Measurements from ENCODE around the gene RREB1.
"Not testable (repeated sequence)": the region's sequence is repeated elsewhere in the genome, so short reads cannot be mapped to it uniquely, and the experiment has no call there.

Gene RREB1

GRCh38 chr6:7145585-7145884 is 37.8 kb downstream of the RREB1 start:
- no peak for DNase-seq (ENCODE audit: low spot score)

GRCh38 chr6:7145885-7146828 is 38.4 kb downstream of the RREB1 start:
- DNase-seq (ENCODE audit: low spot score) = peak; percentile 47

GRCh38 chr6:7147051-7147671 is 39.4 kb downstream of the RREB1 start:
- DNase-seq (ENCODE audit: low spot score) = no peak

- no peak for DNase-seq (ENCODE audit: low spot score)
These were observed 40.5 kb downstream of the RREB1 start for GRCh38 chr6:7148100-7148822.

GRCh38 chr6:7150381-7151064 is 42.8 kb downstream of the RREB1 start:
- DNase-seq (ENCODE audit: low spot score) = no peak

- DNase-seq (ENCODE audit: low spot score) = no peak
These were observed 43.6 kb downstream of the RREB1 start for GRCh38 chr6:7151381-7151780.

- DNase-seq (ENCODE audit: low spot score) = no peak
These were observed 44.7 kb downstream of the RREB1 start for GRCh38 chr6:7152462-7152861.

GRCh38 chr6:7153789-7154188 is 46.0 kb downstream of the RREB1 start:
- no peak for DNase-seq (ENCODE audit: low spot score)

- DNase-seq (ENCODE audit: low spot score) = no peak
These were observed 46.8 kb downstream of the RREB1 start for GRCh38 chr6:7154341-7155139.

GRCh38 chr6:7155871-7156579 is 48.3 kb downstream of the RREB1 start:
- DNase-seq (ENCODE audit: low spot score) = no peak

GRCh38 chr6:7156643-7157278 is 49.0 kb downstream of the RREB1 start:
- DNase-seq (ENCODE audit: low spot score) = no peak

GRCh38 chr6:7157307-7157706 is 49.5 kb downstream of the RREB1 start:
- DNase-seq (ENCODE audit: low spot score) = not testable (repeated sequence)

GRCh38 chr6:7157752-7158616 is 50.2 kb downstream of the RREB1 start:
- no peak for DNase-seq (ENCODE audit: low spot score)

GRCh38 chr6:7159790-7160525 is 52.2 kb downstream of the RREB1 start:
- DNase-seq (ENCODE audit: low spot score) = no peak

GRCh38 chr6:7161253-7161623 is 53.5 kb downstream of the RREB1 start:
- no peak for DNase-seq (ENCODE audit: low spot score)

- no peak for DNase-seq (ENCODE audit: low spot score)
These were observed 54.1 kb downstream of the RREB1 start for GRCh38 chr6:7161845-7162244.

- no peak for DNase-seq (ENCODE audit: low spot score)
These were observed 55.9 kb downstream of the RREB1 start for GRCh38 chr6:7163661-7164071.

- DNase-seq (ENCODE audit: low spot score) = no peak
These were observed 56.8 kb downstream of the RREB1 start for GRCh38 chr6:7164536-7165001.

All from NAMALWA (cell line).